Skeletal muscle tissue (tissue), 4 donors: ENCODE data around the gene ATP6V1C2. TPM values are rescaled to one million over a fixed set of nuclear protein-coding genes. Genes with fewer than 3 reads are reported as not detected.

Experiments used
- H3K27ac ChIP-seq: one replicate; pipeline ENCODE4 v1.7.0; 2013; ENCODE audit warnings: mild to moderate bottlenecking, low read depth, low read length, inconsistent platforms
- H3K27me3 ChIP-seq, 3 donors: one replicate each; pipeline ENCODE4 v1.7.0; 2013; ENCODE audit warnings: low read length in 3 of 3; ENCODE audit not compliant: control insufficient read depth in 3 of 3, insufficient read depth in 3 of 3
- H3K36me3 ChIP-seq, 3 donors: one replicate each; pipeline ENCODE4 v1.7.0; 2013; ENCODE audit warnings: low read length in 3 of 3; ENCODE audit not compliant: control insufficient read depth in 3 of 3, insufficient read depth in 3 of 3
- H3K4me1 ChIP-seq, 3 donors: one replicate each; pipeline ENCODE4 v1.7.0; 2013; ENCODE audit warnings: low read length in 3 of 3, mild to moderate bottlenecking in 3 of 3; ENCODE audit not compliant: control insufficient read depth in 3 of 3, insufficient read depth in 3 of 3
- H3K4me3 ChIP-seq, 3 donors: one replicate each; pipeline ENCODE4 v1.7.0; 2013; ENCODE audit warnings: low read length in 3 of 3
- H3K9ac ChIP-seq, 3 donors: one replicate each; pipeline ENCODE4 v1.7.0; 2013; ENCODE audit warnings: low read length in 3 of 3, mild to moderate bottlenecking in 3 of 3, moderate library complexity in 2 of 3, low read depth in 1 of 3
- H3K9me3 ChIP-seq, 3 donors: one replicate each; pipeline ENCODE4 v1.7.0; 2013; ENCODE audit warnings: low read length in 3 of 3; ENCODE audit not compliant: control insufficient read depth in 3 of 3
- total RNA-seq: library from RNA; depleted of rRNA; stranded (reverse); fragments of >200 nt; gene quantifications from one replicate; pipeline ENCODE4 v1.2.3, GENCODE V29; 2014
- donor health status: Osteomylitis.

Gene ATP6V1C2
- total RNA-seq, 1 donor from 2014 or later = under 0.01 TPM

GRCh38 chr2:10764096-10764785 is 42.8 kb downstream of the ATP6V1C2 start:
- no peak overlapping the region for H3K9ac ChIP-seq
- no peak overlapping the region for H3K4me3 ChIP-seq
- H3K4me1 ChIP-seq = peaks cover 0 to 7% (median 7%) of the 10 kb centered on the region in 3 donors
- no peaks in the 10 kb centered on the region for H3K36me3 ChIP-seq
- H3K27ac ChIP-seq = no peak overlapping the region
- H3K27me3 ChIP-seq = peaks cover 0 to 8% (median 5%) of the 10 kb centered on the region in 3 donors
- no peaks in the 10 kb centered on the region for H3K9me3 ChIP-seq

- H3K36me3 ChIP-seq = no peaks in the 10 kb centered on the region
- H3K4me1 ChIP-seq = peaks cover 0 to 7% (median 7%) of the 10 kb centered on the region in 3 donors
- no peak overlapping the region for H3K4me3 ChIP-seq
- H3K9ac ChIP-seq = no peak overlapping the region
- no peaks in the 10 kb centered on the region for H3K9me3 ChIP-seq
- H3K27ac ChIP-seq = no peak overlapping the region
- peaks cover 0 to 8% (median 5%) of the 10 kb centered on the region in 3 donors for H3K27me3 ChIP-seq
Measured at GRCh38 chr2:10764896-10765295, 43.5 kb downstream of the ATP6V1C2 start.

GRCh38 chr2:10765461-10765860 is 44.0 kb downstream of the ATP6V1C2 start:
- Histone ChIP-seq H3K36me3 (no peaks in the 10 kb centered on the region), H3K4me3 (no peak overlapping the region), H3K27me3 (peaks cover 0 to 8% (median 5%) of the 10 kb centered on the region in 3 donors), H3K27ac (no peak overlapping the region), H3K4me1 (peaks cover 0 to 7% (median 7%) of the 10 kb centered on the region in 3 donors), H3K9me3 (no peaks in the 10 kb centered on the region), H3K9ac (no peak overlapping the region)

- no peaks in the 10 kb centered on the region for H3K9me3 ChIP-seq
- H3K4me3 ChIP-seq = no peak overlapping the region
- peaks cover under 1 to 8% (median 5%) of the 10 kb centered on the region in 3 donors for H3K27me3 ChIP-seq
- no peak overlapping the region for H3K9ac ChIP-seq
- H3K27ac ChIP-seq = no peak overlapping the region
- H3K36me3 ChIP-seq = no peaks in the 10 kb centered on the region
- H3K4me1 ChIP-seq = peaks cover 0 to 7% (median 7%) of the 10 kb centered on the region in 3 donors
Measured at GRCh38 chr2:10765914-10766313, 44.5 kb downstream of the ATP6V1C2 start.

- Histone ChIP-seq H3K4me3 (peak overlapping the region in 2 of 3 donors; percentile 41 to 42), H3K27me3 (peaks cover 3 to 4% (median 4%) of the 10 kb centered on the region in 3 donors), H3K9ac (no peak overlapping the region), H3K36me3 (no peaks in the 10 kb centered on the region), H3K27ac (no peak overlapping the region), H3K9me3 (no peaks in the 10 kb centered on the region), H3K4me1 (peaks cover 0 to 7% (median 7%) of the 10 kb centered on the region in 3 donors)
Measured at GRCh38 chr2:10768063-10768507, 46.7 kb downstream of the ATP6V1C2 start.

- H3K9me3 ChIP-seq = no peaks in the 10 kb centered on the region
- H3K27ac ChIP-seq = no peak overlapping the region
- H3K9ac ChIP-seq = no peak overlapping the region
- peaks cover 0 to 7% (median 7%) of the 10 kb centered on the region in 3 donors for H3K4me1 ChIP-seq
- no peaks in the 10 kb centered on the region for H3K36me3 ChIP-seq
- no peak overlapping the region for H3K4me3 ChIP-seq
- peaks cover 0 to 4% (median 0%) of the 10 kb centered on the region in 3 donors for H3K27me3 ChIP-seq
Measured at GRCh38 chr2:10770956-10771750, 49.7 kb downstream of the ATP6V1C2 start.

- H3K9ac ChIP-seq = no peak overlapping the region
- H3K4me3 ChIP-seq = no peak overlapping the region
- H3K4me1 ChIP-seq = peaks cover 0 to 7% (median 7%) of the 10 kb centered on the region in 3 donors
- H3K36me3 ChIP-seq = no peaks in the 10 kb centered on the region
- peaks cover 0 to 4% (median 0%) of the 10 kb centered on the region in 3 donors for H3K27me3 ChIP-seq
- H3K9me3 ChIP-seq = no peaks in the 10 kb centered on the region
- no peak overlapping the region for H3K27ac ChIP-seq
Measured at GRCh38 chr2:10771786-10772185, 50.4 kb downstream of the ATP6V1C2 start.

- Histone ChIP-seq H3K27ac (no peak overlapping the region), H3K36me3 (peaks cover 0 to 2% (median 0%) of the 10 kb centered on the region in 3 donors), H3K9me3 (no peaks in the 10 kb centered on the region), H3K4me3 (no peak overlapping the region), H3K4me1 (peaks cover 0 to 7% (median 7%) of the 10 kb centered on the region in 3 donors), H3K27me3 (peaks cover 0 to 4% (median 0%) of the 10 kb centered on the region in 3 donors), H3K9ac (no peak overlapping the region)
Measured at GRCh38 chr2:10772201-10772867, 50.9 kb downstream of the ATP6V1C2 start.

- Histone ChIP-seq H3K36me3 (peaks cover 0 to 2% (median 0%) of the 10 kb centered on the region in 3 donors), H3K9ac (no peak overlapping the region), H3K4me1 (peaks cover 0 to 6% (median 6%) of the 10 kb centered on the region in 3 donors), H3K27me3 (peaks cover 0 to 4% (median 0%) of the 10 kb centered on the region in 3 donors), H3K9me3 (no peaks in the 10 kb centered on the region), H3K27ac (no peak overlapping the region), H3K4me3 (no peak overlapping the region)
Measured at GRCh38 chr2:10772868-10773215, 51.4 kb downstream of the ATP6V1C2 start.
